K562 (cell line): Measurements from ENCODE around the gene PRF1. TPM values are rescaled to one million over a fixed set of nuclear protein-coding genes. Genes with fewer than 3 reads are reported as not detected.
A peak's percentile ranks its signal among the peaks of the same experiment; 100 is the strongest.

Source experiments
- ARID3B ChIP-seq: fragments of 250-450 bp; sonication (Bioruptor Pico); IDR thresholded peaks from 2 replicates; pipeline ENCODE4 v1.4.0; 2020; ENCODE audit warnings: borderline replicate concordance
- ETV5 ChIP-seq: sonication (generic); formaldehyde crosslinking; IDR thresholded peaks from 2 replicates; pipeline ENCODE4 v1.4.0; 2020; ENCODE audit warnings: low read depth, mild to moderate bottlenecking, missing genetic modification reagents
- FOXJ3 ChIP-seq: sonication (generic); formaldehyde crosslinking; IDR thresholded peaks from 2 replicates; pipeline ENCODE4 v1.4.0; 2020; ENCODE audit warnings: mild to moderate bottlenecking, missing genetic modification reagents
- GATA2 ChIP-seq: sonication (generic); formaldehyde crosslinking; IDR thresholded peaks from 2 replicates; pipeline ENCODE4 v1.4.0; 2020; ENCODE audit warnings: mild to moderate bottlenecking, missing genetic modification reagents
- GTF3C2 ChIP-seq: IDR thresholded peaks from 3 replicates; pipeline ENCODE4 v1.6.1; 2011; ENCODE audit warnings: borderline replicate concordance, mild to moderate bottlenecking, moderate library complexity; ENCODE audit not compliant: insufficient read length; ENCODE audit errors: extremely low read depth
- HDAC8 ChIP-seq: fragments of 450-650 bp; IDR thresholded peaks from 2 replicates; pipeline ENCODE4 v1.6.1; 2016; ENCODE audit warnings: mild to moderate bottlenecking, missing genetic modification characterization, moderate library complexity, missing compliant biosample characterization
- KLF6 ChIP-seq: fragments of 250-450 bp; sonication (Bioruptor Pico); IDR thresholded peaks from 2 replicates; pipeline ENCODE4 v1.4.0; 2020; ENCODE audit warnings: mild to moderate bottlenecking, moderate library complexity, borderline replicate concordance
- LCOR ChIP-seq: sonication (generic); formaldehyde crosslinking; IDR thresholded peaks from 2 replicates; pipeline ENCODE4 v1.8.0; 2022; ENCODE audit warnings: mild to moderate bottlenecking, missing genetic modification reagents
- MAFG ChIP-seq: fragments of 450-650 bp; conservative IDR thresholded peaks from 2 replicates; pipeline ENCODE4 v1.6.1; 2016; ENCODE audit warnings: missing genetic modification characterization, missing compliant biosample characterization
- MLX ChIP-seq, 2 experiments: fragments of 450-650 bp in 1 of 2; sonication (generic) in 1 of 2; formaldehyde crosslinking; conservative IDR thresholded peaks; 2 replicates each; pipeline versions ENCODE4 v1.4.0 to v1.8.1; 2020 to 2022; ENCODE audit warnings: mild to moderate bottlenecking in 1 of 2, missing genetic modification reagents in 1 of 2
- PREB ChIP-seq: sonication (generic); formaldehyde crosslinking; IDR thresholded peaks from 2 replicates; pipeline ENCODE4 v1.8.1; 2023; ENCODE audit warnings: mild to moderate bottlenecking, missing genetic modification reagents
- PTBP1 ChIP-seq: fragments of 200-400 bp; formaldehyde crosslinking; IDR thresholded peaks from 2 replicates; pipeline ENCODE4 v1.6.1; 2017; ENCODE audit warnings: low read depth, low read length
- RAD21 ChIP-seq, 2 experiments: fragments of 250-450 bp in 1 of 2; fragments of 450-650 bp in 1 of 2; sonication (Bioruptor Pico) in 1 of 2; formaldehyde crosslinking in 1 of 2; IDR thresholded peaks in 1 of 2; conservative IDR thresholded peaks in 1 of 2; 2 replicates each; pipeline versions ENCODE4 v1.4.0 to v1.8.0; 2020 to 2022; ENCODE audit warnings: mild to moderate bottlenecking in 2 of 2, moderate library complexity in 1 of 2
- SMARCB1 ChIP-seq: IDR thresholded peaks from 2 replicates; pipeline ENCODE4 v1.6.1; 2011; ENCODE audit warnings: improper control_type of control experiment, low read depth; ENCODE audit not compliant: insufficient read length
- TEAD1 ChIP-seq, 2 experiments: fragments of 450-650 bp in 1 of 2; sonication (generic) in 1 of 2; formaldehyde crosslinking; IDR thresholded peaks; 2 replicates each; pipeline versions ENCODE4 v1.4.0 to v1.8.0; 2020 to 2022; ENCODE audit warnings: mild to moderate bottlenecking in 2 of 2, missing genetic modification reagents in 1 of 2
- U2AF2 ChIP-seq: fragments of 200-400 bp; formaldehyde crosslinking; optimal IDR thresholded peaks from 2 replicates; pipeline ENCODE3; 2017; ENCODE audit warnings: low read depth, mild to moderate bottlenecking, low read length
- ZBTB34 ChIP-seq: fragments of 250-450 bp; sonication (Bioruptor Pico); IDR thresholded peaks from 2 replicates; pipeline ENCODE4 v1.8.0; 2021; ENCODE audit warnings: mild to moderate bottlenecking, moderate library complexity
- ZBTB8A ChIP-seq: fragments of 450-650 bp; IDR thresholded peaks from 2 replicates; pipeline ENCODE4 v1.6.1; 2018; ENCODE audit warnings: mild to moderate bottlenecking, moderate library complexity; ENCODE audit not compliant: partially characterized antibody
- polyA plus RNA-seq, 8 experiments: library from polyadenylated mRNA; depleted of rRNA in 4 of 8; stranded (reverse) in 5 of 8; unstranded in 3 of 8; fragments of >200 nt; fragmentation: Nextera tagmentation in 2 of 8; fragmentation: Illumina TruSeq in 1 of 8; extraction: Ambion mirVana in 2 of 8; extraction: Trizol in 1 of 8; gene quantifications; 2 replicates each; pipeline versions ENCODE4 v1.2.1 to v1.2.3, GENCODE V29; 2011 to 2014; ENCODE audit warnings: inconsistent platforms in 1 of 8, missing spikeins in 1 of 8
- total RNA-seq, 7 experiments: library from RNA; depleted of rRNA in 6 of 7; stranded (reverse); fragments of >200 nt in 6 of 7; fragmentation: Illumina TruSeq in 2 of 7; extraction: Trizol in 2 of 7; gene quantifications; 2 replicates each; pipeline versions ENCODE4 v1.2.1 to v1.2.3, GENCODE V29; 2011 to 2021; ENCODE audit warnings: low replicate concordance in 1 of 7

Gene PRF1
- total and polyA plus RNA-seq, 9 of the 15 experiments (the other 6 are each of a cell fraction or from before 2014, with no cell fraction given) = 3.8 to 8.6 (median 6.3) TPM

GRCh38 chr10:70590655-70591416 is 11.7 kb downstream of the PRF1 start (continued):
- no peak for TF ChIP-seq PREB (CRISPR knock-in tag)
- no peak for TF ChIP-seq GATA2 (CRISPR knock-in tag)
- peak; percentile 99 for TF ChIP-seq HDAC8 (tag)
- peak; percentile 97; the same call in 1 of the 2 replicates for TF ChIP-seq ARID3B (CRISPR knock-in tag)
- no peak for TF ChIP-seq PTBP1
- no peak for TF ChIP-seq SMARCB1
- TF ChIP-seq KLF6 = peak; percentile 99
- TF ChIP-seq ZBTB34 = peak; percentile 86
- no peak for TF ChIP-seq RAD21 (CRISPR knock-in tag; conservative IDR thresholded peaks at IDR 0.05 in 1 of 2, IDR thresholded peaks at IDR 0.05 in 1 of 2)
- TF ChIP-seq GTF3C2 = no peak
- TF ChIP-seq LCOR (CRISPR knock-in tag) = no peak
- TF ChIP-seq ZBTB8A = no peak
- 0 out of 4 replicates have a peak, but pooled peaks of 1 of the 2 experiments have one; percentile 79 for TF ChIP-seq MLX (CRISPR knock-in tag; conservative IDR thresholded peaks at IDR 0.05)
- no peak for TF ChIP-seq ETV5
- TF ChIP-seq MAFG (tag) = 0 out of 2 replicates have a peak, but pooled peaks have one; percentile 39
- TF ChIP-seq U2AF2 = no peak
- peak in 1 of 2 experiments; percentile 98; a peak in 2 of 4 replicates for TF ChIP-seq TEAD1 (CRISPR knock-in tag; IDR thresholded peaks at IDR 0.05)
- TF ChIP-seq FOXJ3 (CRISPR knock-in tag) = no peak
